GM18909 (cell line): Measurements from ENCODE around the gene EXOSC3.
"Not testable (repeated sequence)": the region's sequence is repeated elsewhere in the genome, so short reads cannot be mapped to it uniquely, and the experiment has no call there.

Source experiments
- ATAC-seq: cut with Tn5 transposase; IDR thresholded peaks from one replicate; pipeline ENCODE4 v1.9.1; 2021; ENCODE audit warnings: mild to moderate bottlenecking; ENCODE audit not compliant: unreplicated experiment, poor library complexity

EXOSC3 gene

GRCh38 chr9:37778534-37778933 is 6.3 kb downstream of the EXOSC3 start:
- no peak for ATAC-seq

GRCh38 chr9:37776328-37776727 is 8.5 kb downstream of the EXOSC3 start:
- no peak for ATAC-seq

GRCh38 chr9:37775216-37775919 is 9.5 kb downstream of the EXOSC3 start:
- ATAC-seq = no peak

- no peak for ATAC-seq
Measured at GRCh38 chr9:37769995-37770394, 14.9 kb downstream of the EXOSC3 start.

GRCh38 chr9:37769306-37769705 is 15.6 kb downstream of the EXOSC3 start:
- no peak for ATAC-seq

GRCh38 chr9:37765263-37765662 is 19.6 kb downstream of the EXOSC3 start:
- not testable (repeated sequence) for ATAC-seq

- no peak for ATAC-seq
Measured at GRCh38 chr9:37761511-37761910, 23.4 kb downstream of the EXOSC3 start.

GRCh38 chr9:37760416-37761161 is 24.3 kb downstream of the EXOSC3 start:
- no peak for ATAC-seq

- ATAC-seq = no peak
Measured at GRCh38 chr9:37758747-37759146, 26.1 kb downstream of the EXOSC3 start.

GRCh38 chr9:37753489-37754190 is 31.2 kb downstream of the EXOSC3 start, which contains the start of gene TRMT10B:
Gene TRMT10B (plus strand): TSS chr9:37753805. CDS start chr9:37761932, 8,127 bp downstream.
- ATAC-seq = peak; percentile 87

GRCh38 chr9:37752642-37753488 is 32.0 kb downstream of the EXOSC3 start:
- ATAC-seq = no peak

- ATAC-seq = not testable (repeated sequence)
Measured at GRCh38 chr9:37752112-37752511, 32.8 kb downstream of the EXOSC3 start.

GRCh38 chr9:37751704-37752103 is 33.2 kb downstream of the EXOSC3 start:
- ATAC-seq = not testable (repeated sequence)

- ATAC-seq = no peak
Measured at GRCh38 chr9:37751186-37751585, 33.7 kb downstream of the EXOSC3 start.

GRCh38 chr9:37749129-37749528 is 35.7 kb downstream of the EXOSC3 start:
- no peak for ATAC-seq

GRCh38 chr9:37747271-37747753 is 37.6 kb downstream of the EXOSC3 start:
- peak; percentile 74 for ATAC-seq

GRCh38 chr9:37746448-37747270 is 38.2 kb downstream of the EXOSC3 start:
- ATAC-seq = no peak

- ATAC-seq = no peak
Measured at GRCh38 chr9:37745970-37746369, 38.9 kb downstream of the EXOSC3 start.

GRCh38 chr9:37740631-37741328 is 44.1 kb downstream of the EXOSC3 start:
- ATAC-seq = no peak
